Measurements from ENCODE around the gene IFI27.

Gene IFI27

DNA sequence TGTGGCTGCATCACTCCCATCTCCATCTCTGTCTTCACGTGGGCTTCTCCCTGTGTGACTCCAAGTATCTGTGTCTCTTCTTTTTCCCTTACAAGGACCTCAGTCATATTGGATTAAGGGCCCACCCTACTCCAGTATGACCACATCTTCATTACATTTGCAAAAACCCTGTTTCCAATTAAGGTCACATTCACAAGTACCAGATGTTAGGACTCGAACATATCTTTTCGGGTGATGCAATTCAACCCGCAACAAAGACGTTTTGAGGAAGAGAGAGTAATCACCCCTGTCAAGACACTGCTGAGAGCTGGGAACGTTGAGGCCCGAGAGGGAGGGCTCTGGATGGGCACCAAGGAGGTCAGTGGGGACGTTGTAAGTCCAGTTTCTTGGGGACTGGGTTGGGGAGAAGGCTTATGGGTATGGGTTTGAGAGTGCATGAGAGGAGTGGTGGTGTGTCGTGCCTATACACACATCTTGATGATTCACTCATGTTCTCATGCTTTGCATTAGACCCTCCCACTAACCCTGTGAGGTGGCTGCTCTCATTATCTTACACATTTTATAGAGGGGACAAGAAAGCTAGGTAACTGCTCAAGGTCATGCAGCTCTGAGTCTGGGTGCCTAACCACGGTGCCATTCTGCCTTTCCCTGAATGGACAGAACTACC lies 12.1 kb upstream of the IFI27 start:
- Histone ChIP-seq H3K9ac (ENCODE audit: low read length) (no peak overlapping the region), H3F3A (ENCODE audit: insufficient read depth, low read length) (no peaks in the 10 kb centered on the region), H3K36me3 (replicated peaks; ENCODE audit: insufficient read depth, low read length) (no peaks in the 10 kb centered on the region), H3K9me2 (replicated peaks; ENCODE audit: insufficient read depth, low read length) (no peaks in the 10 kb centered on the region), H4K20me1 (ENCODE audit: insufficient read depth, low read length) (no peaks in the 10 kb centered on the region), H3K79me2 (ENCODE audit: low read length) (no peaks in the 10 kb centered on the region), H2AFZ (ENCODE audit: low read length) (no peak overlapping the region), H3K4me3 (ENCODE audit: low read length) (no peak overlapping the region), H3K4me2 (ENCODE audit: low read depth, low read length) (no peak overlapping the region), H3K27ac (ENCODE audit: low read length) (no peak overlapping the region), H3K4me1 (ENCODE audit: low read length) (no peaks in the 10 kb centered on the region), H3K9me3 (replicated peaks; ENCODE audit: insufficient read depth, low read length) (no peaks in the 10 kb centered on the region), H3K27me3 (replicated peaks; ENCODE audit: insufficient read depth, low read length) (no peaks in the 10 kb centered on the region)
- TF ChIP-seq EZH2phosphoT487 (IDR thresholded peaks at IDR 0.05; ENCODE audit: low read length): no peak
- no peak for TF ChIP-seq EZH2 (optimal IDR thresholded peaks at IDR 0.05; ENCODE audit: low read depth, low read length)
- TF ChIP-seq, protein P1, sequence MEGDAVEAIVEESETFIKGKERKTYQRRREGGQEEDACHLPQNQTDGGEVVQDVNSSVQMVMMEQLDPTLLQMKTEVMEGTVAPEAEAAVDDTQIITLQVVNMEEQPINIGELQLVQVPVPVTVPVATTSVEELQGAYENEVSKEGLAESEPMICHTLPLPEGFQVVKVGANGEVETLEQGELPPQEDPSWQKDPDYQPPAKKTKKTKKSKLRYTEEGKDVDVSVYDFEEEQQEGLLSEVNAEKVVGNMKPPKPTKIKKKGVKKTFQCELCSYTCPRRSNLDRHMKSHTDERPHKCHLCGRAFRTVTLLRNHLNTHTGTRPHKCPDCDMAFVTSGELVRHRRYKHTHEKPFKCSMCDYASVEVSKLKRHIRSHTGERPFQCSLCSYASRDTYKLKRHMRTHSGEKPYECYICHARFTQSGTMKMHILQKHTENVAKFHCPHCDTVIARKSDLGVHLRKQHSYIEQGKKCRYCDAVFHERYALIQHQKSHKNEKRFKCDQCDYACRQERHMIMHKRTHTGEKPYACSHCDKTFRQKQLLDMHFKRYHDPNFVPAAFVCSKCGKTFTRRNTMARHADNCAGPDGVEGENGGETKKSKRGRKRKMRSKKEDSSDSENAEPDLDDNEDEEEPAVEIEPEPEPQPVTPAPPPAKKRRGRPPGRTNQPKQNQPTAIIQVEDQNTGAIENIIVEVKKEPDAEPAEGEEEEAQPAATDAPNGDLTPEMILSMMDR (IDR thresholded peaks at IDR 0.05; ENCODE audit: low read length): no peak
- DNase-seq: no peak

DNA sequence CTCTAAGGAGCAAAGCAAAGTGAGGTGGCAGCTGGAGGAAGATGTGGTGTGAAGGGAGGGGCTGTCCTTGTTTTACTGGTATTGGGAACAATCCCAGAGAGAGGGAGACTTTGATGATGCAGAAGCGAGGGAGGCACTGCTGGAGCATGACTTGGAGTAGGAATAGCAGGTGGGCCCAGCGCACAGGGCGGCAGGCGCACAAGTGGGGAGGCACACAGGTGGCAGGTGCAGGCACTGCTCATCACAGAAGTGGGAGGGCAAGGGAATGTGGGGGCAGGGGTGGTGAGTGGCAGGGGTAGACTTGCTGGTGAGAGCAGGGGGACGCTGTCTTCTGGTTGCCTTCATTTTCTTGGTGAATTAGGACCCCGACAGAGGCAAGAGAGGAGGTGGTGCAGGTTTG lies 11.5 kb upstream of the IFI27 start:
- Histone ChIP-seq H3K36me3 (replicated peaks; ENCODE audit: insufficient read depth, low read length) (no peaks in the 10 kb centered on the region), H3K9me3 (replicated peaks; ENCODE audit: insufficient read depth, low read length) (no peaks in the 10 kb centered on the region), H4K20me1 (ENCODE audit: insufficient read depth, low read length) (no peaks in the 10 kb centered on the region), H3K4me1 (ENCODE audit: low read length) (no peaks in the 10 kb centered on the region), H3K27me3 (replicated peaks; ENCODE audit: insufficient read depth, low read length) (no peaks in the 10 kb centered on the region), H3K9me2 (replicated peaks; ENCODE audit: insufficient read depth, low read length) (no peaks in the 10 kb centered on the region), H3K79me2 (ENCODE audit: low read length) (no peaks in the 10 kb centered on the region), H2AFZ (ENCODE audit: low read length) (no peak overlapping the region), H3K9ac (ENCODE audit: low read length) (no peak overlapping the region), H3F3A (ENCODE audit: insufficient read depth, low read length) (no peaks in the 10 kb centered on the region), H3K4me3 (ENCODE audit: low read length) (no peak overlapping the region), H3K27ac (ENCODE audit: low read length) (no peak overlapping the region), H3K4me2 (ENCODE audit: low read depth, low read length) (no peak overlapping the region)
- no peak for DNase-seq
- no peak for TF ChIP-seq EZH2phosphoT487 (IDR thresholded peaks at IDR 0.05; ENCODE audit: low read length)
- TF ChIP-seq, protein P1 (IDR thresholded peaks at IDR 0.05; ENCODE audit: low read length): no peak
- TF ChIP-seq EZH2 (optimal IDR thresholded peaks at IDR 0.05; ENCODE audit: low read depth, low read length): no peak

DNA sequence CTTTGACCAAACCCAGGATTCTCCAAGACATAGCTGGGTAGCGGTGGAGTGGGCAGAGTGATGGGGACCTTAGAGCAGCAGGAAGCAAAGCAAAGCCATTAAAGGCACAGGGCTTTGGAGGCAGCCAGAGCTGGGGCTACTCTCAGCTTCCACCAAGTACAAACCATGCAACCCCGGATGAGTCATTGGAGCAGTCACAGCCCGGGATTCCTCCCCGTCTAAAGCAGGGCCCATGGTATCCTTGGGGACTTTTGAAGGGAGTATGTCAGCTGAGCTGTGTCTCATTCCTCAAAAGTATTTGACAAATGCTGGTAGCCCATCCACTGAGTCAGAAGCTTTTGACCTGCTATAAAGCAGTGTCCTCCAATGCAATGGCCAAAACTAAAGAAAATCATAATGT lies 9.7 kb upstream of the IFI27 start:
- DNase-seq: no peak
- H4K20me1 ChIP-seq (ENCODE audit: insufficient read depth, low read length): no peaks in the 10 kb centered on the region
- TF ChIP-seq, protein P1 (IDR thresholded peaks at IDR 0.05; ENCODE audit: low read length): no peak
- TF ChIP-seq EZH2 (optimal IDR thresholded peaks at IDR 0.05; ENCODE audit: low read depth, low read length) (no peak), EZH2phosphoT487 (IDR thresholded peaks at IDR 0.05; ENCODE audit: low read length) (no peak)

More for the DNA sequence above, 9.7 kb upstream of the IFI27 start:
- Histone ChIP-seq H3K79me2 (ENCODE audit: low read length) (no peaks in the 10 kb centered on the region), H3K36me3 (replicated peaks; ENCODE audit: insufficient read depth, low read length) (no peaks in the 10 kb centered on the region), H3K9me3 (replicated peaks; ENCODE audit: insufficient read depth, low read length) (no peaks in the 10 kb centered on the region), H3K27ac (ENCODE audit: low read length) (no peak overlapping the region), H3F3A (ENCODE audit: insufficient read depth, low read length) (no peaks in the 10 kb centered on the region), H3K27me3 (replicated peaks; ENCODE audit: insufficient read depth, low read length) (no peaks in the 10 kb centered on the region), H2AFZ (ENCODE audit: low read length) (no peak overlapping the region), H3K9me2 (replicated peaks; ENCODE audit: insufficient read depth, low read length) (no peaks in the 10 kb centered on the region), H3K4me2 (ENCODE audit: low read depth, low read length) (no peak overlapping the region), H3K4me3 (ENCODE audit: low read length) (no peak overlapping the region), H3K9ac (ENCODE audit: low read length) (no peak overlapping the region), H3K4me1 (ENCODE audit: low read length) (no peaks in the 10 kb centered on the region)
